H1 (cell line): ENCODE results near the gene ZNF836. TPM values are rescaled to one million over a fixed set of nuclear protein-coding genes. Genes with fewer than 3 reads are reported as not detected.

ENCODE experiments used
- CTCF ChIA-PET: fragments of 300-600 bp; sonication (Branson Sonifier 250); formaldehyde crosslinking; loops from one replicate; lab custom pipeline; 2021; ENCODE audit not compliant: partially characterized antibody; lab: Charles Lee
- POLR2A ChIA-PET: fragments of 300-600 bp; sonication (Branson Sonifier 250); formaldehyde crosslinking; loops from one replicate; lab custom pipeline; 2021; ENCODE audit warnings: inconsistent platforms; ENCODE audit not compliant: partially characterized antibody; lab: Charles Lee
- DNase-seq, 2 experiments: peaks; one replicate each; pipeline versions ENCODE4 v3.0.0 to v3.0.0-alpha.2; 2010 to 2022; ENCODE audit warnings: low spot score in 2 of 2, low read depth in 1 of 2, mixed read lengths in 1 of 2
- FAIRE-seq: peaks from 2 replicates; lab custom pipeline; 2011; peaks lifted over from hg19 to GRCh38; lab: Jason Lieb, UNC
- H2AFZ ChIP-seq: 2 replicates; pipeline ENCODE4 v1.8.1; 2012; ENCODE audit warnings: low read length, inconsistent platforms
- H2AK5ac ChIP-seq: 2 replicates; pipeline ENCODE4 v1.6.1; 2013; ENCODE audit warnings: low read depth, low read length
- H2BK120ac ChIP-seq: replicated peaks from 2 replicates; pipeline ENCODE3; 2013; ENCODE audit warnings: low read depth, low read length, inconsistent platforms
- H2BK12ac ChIP-seq: 2 replicates; pipeline ENCODE4 v1.6.1; 2013; ENCODE audit warnings: low read depth, low read length
- H2BK15ac ChIP-seq: 2 replicates; pipeline ENCODE4 v1.6.1; 2013; ENCODE audit warnings: low read length
- H2BK20ac ChIP-seq: 2 replicates; pipeline ENCODE4 v1.6.1; 2013; ENCODE audit warnings: low read length
- H2BK5ac ChIP-seq: 2 replicates; pipeline ENCODE4 v1.6.1; 2013; ENCODE audit warnings: low read depth, low read length
- H3K14ac ChIP-seq: 2 replicates; pipeline ENCODE4 v1.6.1; 2013; ENCODE audit warnings: inconsistent platforms; ENCODE audit not compliant: insufficient read length
- H3K18ac ChIP-seq: 2 replicates; pipeline ENCODE4 v1.6.1; 2013; ENCODE audit warnings: low read length; ENCODE audit errors: extremely low read depth
- H3K23ac ChIP-seq: 2 replicates; pipeline ENCODE4 v1.6.1; 2013; ENCODE audit warnings: inconsistent platforms; ENCODE audit not compliant: insufficient read length
- H3K23me2 ChIP-seq: 2 replicates; pipeline ENCODE4 v1.6.1; 2013; ENCODE audit warnings: low read depth, low read length
- H3K27ac ChIP-seq: 2 replicates; pipeline ENCODE4 v1.6.1; 2011; ENCODE audit warnings: low read depth, low read length, inconsistent platforms
- H3K27me3 ChIP-seq, 4 experiments: replicated peaks in 1 of 4; 1 replicate in 1 of 4; 2 replicates in 3 of 4; pipeline versions ENCODE4 v1.6.1 to v1.8.1; 2011 to 2013; ENCODE audit warnings: low read length in 3 of 4, mild to moderate bottlenecking in 3 of 4, inconsistent platforms in 2 of 4, mixed read lengths in 2 of 4, moderate library complexity in 1 of 4; ENCODE audit not compliant: control insufficient read depth in 3 of 4, insufficient read depth in 3 of 4; ENCODE audit errors: extremely low read depth in 1 of 4
- H3K36me3 ChIP-seq, 4 experiments: 2 replicates each; pipeline versions ENCODE4 v1.6.1 to v1.8.1; 2011 to 2013; ENCODE audit warnings: mild to moderate bottlenecking in 4 of 4, low read length in 3 of 4, moderate library complexity in 2 of 4, control low read depth in 1 of 4, inconsistent platforms in 1 of 4; ENCODE audit not compliant: insufficient read depth in 4 of 4, control insufficient read depth in 2 of 4
- H3K4ac ChIP-seq: replicated peaks from 2 replicates; pipeline ENCODE3; 2013; ENCODE audit warnings: low read length, low read depth, mixed read lengths, inconsistent platforms; ENCODE audit not compliant: insufficient read length
- H3K4me1 ChIP-seq, 4 experiments: replicated peaks in 1 of 4; 1 replicate in 1 of 4; 2 replicates in 3 of 4; pipeline versions ENCODE4 v1.6.1 to v1.8.1; 2011 to 2013; ENCODE audit warnings: low read length in 3 of 4, inconsistent platforms in 2 of 4, mixed read lengths in 1 of 4; ENCODE audit not compliant: insufficient read depth in 4 of 4, control insufficient read depth in 3 of 4
- H3K4me2 ChIP-seq, 2 experiments: 2 replicates each; pipeline versions ENCODE4 v1.6.1 to v1.8.1; 2011 to 2013; ENCODE audit warnings: low read depth in 2 of 2, low read length in 2 of 2, control low read depth in 1 of 2, inconsistent platforms in 1 of 2, mild to moderate bottlenecking in 1 of 2; ENCODE audit not compliant: insufficient read depth in 1 of 2
- H3K4me3 ChIP-seq, 4 experiments: fragments of 200-600, 300-600 bp in 1 of 4; sonication (generic), shearing (Covaris generic), sonication (Bioruptor Twin) in 1 of 4; 2 replicates each; pipeline versions ENCODE4 v1.5.1 to v1.8.1; 2011 to 2016; ENCODE audit warnings: low read length in 4 of 4, low read depth in 3 of 4, control low read depth in 2 of 4, inconsistent platforms in 2 of 4, mild to moderate bottlenecking in 2 of 4, mixed read lengths in 1 of 4, moderate library complexity in 1 of 4; ENCODE audit not compliant: insufficient read depth in 2 of 4; ENCODE audit errors: extremely low read depth in 1 of 4
- H3K56ac ChIP-seq: replicated peaks from 2 replicates; pipeline ENCODE3; 2013; ENCODE audit warnings: low read depth, mild to moderate bottlenecking, mixed read lengths, low read length, inconsistent platforms; ENCODE audit not compliant: insufficient read length
- H3K79me1 ChIP-seq: 2 replicates; pipeline ENCODE4 v1.6.1; 2013; ENCODE audit warnings: low read depth, low read length, control low read depth
- H3K79me2 ChIP-seq, 2 experiments: 2 replicates each; pipeline versions ENCODE4 v1.6.1 to v1.8.1; 2012 to 2013; ENCODE audit warnings: low read length in 2 of 2, mild to moderate bottlenecking in 2 of 2, inconsistent platforms in 1 of 2; ENCODE audit not compliant: insufficient read depth in 2 of 2, control insufficient read depth in 1 of 2
- H3K9ac ChIP-seq, 4 experiments: replicated peaks in 1 of 4; 1 replicate in 1 of 4; 2 replicates in 3 of 4; pipeline versions ENCODE4 v1.6.1 to v1.8.1; 2011 to 2013; ENCODE audit warnings: low read depth in 3 of 4, low read length in 3 of 4, control low read depth in 2 of 4, mild to moderate bottlenecking in 2 of 4, moderate library complexity in 2 of 4, inconsistent platforms in 1 of 4; ENCODE audit errors: extremely low read depth in 1 of 4
- H3K9me3 ChIP-seq, 2 experiments: 2 replicates each; pipeline versions ENCODE4 v1.6.1 to v1.8.1; 2012 to 2013; ENCODE audit warnings: mild to moderate bottlenecking in 2 of 2, moderate library complexity in 2 of 2, control low read depth in 1 of 2, inconsistent platforms in 1 of 2, low read depth in 1 of 2, low read length in 1 of 2, mixed read lengths in 1 of 2; ENCODE audit not compliant: insufficient read depth in 2 of 2
- H4K20me1 ChIP-seq, 2 experiments: replicated peaks in 1 of 2; 2 replicates each; pipeline versions ENCODE3 to v1.8.1; 2011 to 2013; ENCODE audit warnings: inconsistent platforms in 2 of 2, low read length in 2 of 2, mild to moderate bottlenecking in 1 of 2; ENCODE audit not compliant: insufficient read depth in 2 of 2, control insufficient read depth in 1 of 2
- H4K5ac ChIP-seq: 2 replicates; pipeline ENCODE4 v1.6.1; 2013; ENCODE audit warnings: low read length, low read depth, mixed read lengths, inconsistent platforms; ENCODE audit not compliant: insufficient read length
- H4K8ac ChIP-seq: 2 replicates; pipeline ENCODE4 v1.8.0; 2013; ENCODE audit warnings: mild to moderate bottlenecking, moderate library complexity, low read length, inconsistent platforms; ENCODE audit not compliant: insufficient read depth; ENCODE audit errors: extremely low read depth
- H4K91ac ChIP-seq: replicated peaks from 2 replicates; pipeline ENCODE3; 2013; ENCODE audit warnings: low read length, mixed read lengths, inconsistent platforms; ENCODE audit not compliant: insufficient read length
- ASH2L ChIP-seq: fragments of 200-600, 300-600 bp; sonication (generic); IDR thresholded peaks from one replicate; pipeline ENCODE4 v1.7.1; 2017; ENCODE audit warnings: low read length
- BACH1 ChIP-seq: IDR thresholded peaks from 2 replicates; pipeline ENCODE4 v1.6.1; 2012; ENCODE audit warnings: low read length, improper control_type of control experiment
- BRCA1 ChIP-seq: IDR thresholded peaks from 2 replicates; pipeline ENCODE4 v1.6.1; 2012; ENCODE audit warnings: low read depth, low read length, improper control_type of control experiment
- CREB1 ChIP-seq: IDR thresholded peaks from 2 replicates; pipeline ENCODE4 v1.6.1; 2012; ENCODE audit warnings: inconsistent platforms
- EGR1 ChIP-seq: IDR thresholded peaks from 2 replicates; pipeline ENCODE4 v1.6.1; 2011; ENCODE audit warnings: low read depth, low read length, borderline replicate concordance
- GABPA ChIP-seq: IDR thresholded peaks from 2 replicates; pipeline ENCODE4 v1.6.1; 2011; ENCODE audit warnings: mild to moderate bottlenecking, low read length, moderate library complexity, borderline replicate concordance; ENCODE audit not compliant: insufficient read depth
- GTF2F1 ChIP-seq: IDR thresholded peaks from 2 replicates; pipeline ENCODE4 v1.6.1; 2012; ENCODE audit warnings: low read depth, low read length, improper control_type of control experiment, borderline replicate concordance
- KDM4A ChIP-seq: IDR thresholded peaks from one replicate; pipeline ENCODE4 v1.7.1; 2012; ENCODE audit warnings: low read depth, mild to moderate bottlenecking, moderate library complexity, low read length, inconsistent platforms; ENCODE audit not compliant: severe bottlenecking
- PHF8 ChIP-seq: fragments of 200-600 bp; sonication (generic); conservative IDR thresholded peaks from 2 replicates; pipeline ENCODE4 v1.7.1; 2012; ENCODE audit warnings: low read depth, mild to moderate bottlenecking, inconsistent platforms, low read length, moderate library complexity
- POLR2AphosphoS5 ChIP-seq: IDR thresholded peaks from 2 replicates; pipeline ENCODE4 v1.6.1; 2011; ENCODE audit warnings: low read depth, low read length
- SIRT6 ChIP-seq: IDR thresholded peaks from one replicate; pipeline ENCODE4 v1.7.1; 2012; ENCODE audit warnings: low read length, inconsistent platforms
- SP2 ChIP-seq: IDR thresholded peaks from 2 replicates; pipeline ENCODE4 v1.6.1; 2012; ENCODE audit warnings: mild to moderate bottlenecking, low read length, inconsistent platforms
- WGBS, 2 experiments: shearing (Covaris generic) in 1 of 2; methylation state at CpG; one replicate each; pipeline versions ENCODE4 v1.1.6 to v1.1.7; 2013 to 2015; ENCODE audit warnings: low lambda C conversion rate in 2 of 2, mixed read lengths in 2 of 2, inconsistent platforms in 1 of 2, low coverage in 1 of 2, missing lambda C conversion rate in 1 of 2; ENCODE audit not compliant: insufficient replicate concordance in 2 of 2, insufficient coverage in 1 of 2, insufficient read length in 1 of 2; ENCODE audit errors: extremely low coverage in 1 of 2, missing lambda C conversion rate in 1 of 2; 5-methylcytosine and 5-hydroxymethylcytosine counted together
- polyA plus RNA-seq, 7 experiments: library from polyadenylated mRNA; depleted of rRNA in 3 of 7; stranded (reverse) in 5 of 7; unstranded in 2 of 7; fragments of >200 nt in 5 of 7; fragments of 200-250 nt in 2 of 7; gene quantifications; 1 replicate in 5 of 7; 2 replicates in 1 of 7; 4 replicates in 1 of 7; pipeline versions ENCODE4 v1.2.1 to v1.2.3, GENCODE V29; 2011 to 2013; ENCODE audit warnings: missing spikeins in 2 of 7, mixed read lengths in 2 of 7
- total RNA-seq: library from RNA; stranded (reverse); fragmentation: NEBNext Ultra II Directional; extraction: Animal tissue kit (Norgen Biotek cat#: 25700); gene quantifications from 2 replicates; pipeline ENCODE4 v1.2.1, GENCODE V29; 2021

Gene ZNF836
- total and polyA plus RNA-seq, 2 of the 8 experiments (the other 6 are each of a cell fraction or from before 2014, with no cell fraction given), result 5.6 to 27.2 TPM

- Histone ChIP-seq H3K36me3 (peaks cover 3 to 10% (median 6%) of the 10 kb centered on the region in 4 experiments; a peak in 5 of 8 replicates), H4K20me1 (peaks cover 7 to 8% of the 10 kb centered on the region in 2 experiments), H2BK5ac (peak within 1 kb of the TSS; percentile 98), H2AFZ (no peak within 1 kb of the TSS), H3K4me3 (peak within 1 kb of the TSS; percentile 71 to 95 (median 88)), H2AK5ac (no peak within 1 kb of the TSS), H3K4me2 (peak within 1 kb of the TSS; percentile 85 to 95), H3K56ac (peak within 1 kb of the TSS; percentile 98), H2BK12ac (peak within 1 kb of the TSS; percentile 78; the same call in 1 of the 2 replicates), H4K91ac (peak within 1 kb of the TSS; percentile 100), H3K4ac (peak within 1 kb of the TSS; percentile 97), H3K14ac (peak within 1 kb of the TSS; percentile 67), H3K18ac (peak within 1 kb of the TSS; percentile 98), H4K5ac (peak within 1 kb of the TSS; percentile 99), H2BK20ac (no peak within 1 kb of the TSS; the same call in 1 of the 2 replicates), H2BK120ac (no peak within 1 kb of the TSS), H3K9ac (peak within 1 kb of the TSS; percentile 90 to 98 (median 97)), H3K27me3 (no peaks in the 10 kb centered on the region), H3K23me2 (peaks cover 15% of the 10 kb centered on the region), H3K4me1 (peaks cover 3 to 8% (median 5%) of the 10 kb centered on the region in 4 experiments), H3K79me2 (peaks cover 27 to 46% of the 10 kb centered on the region in 2 experiments), H3K27ac (peak within 1 kb of the TSS; percentile 98), H2BK15ac (0 out of 2 replicates have a peak within 1 kb of the TSS, but pooled peaks have one; percentile 61), H3K79me1 (peaks cover 9% of the 10 kb centered on the region), H3K9me3 (no peaks in the 10 kb centered on the region), H4K8ac (peak within 1 kb of the TSS; percentile 99), H3K23ac (no peak within 1 kb of the TSS)
- FAIRE-seq (peak; percentile 98), DNase-seq (peak; percentile 98 to 100)
- POLR2A ChIA-PET, result interaction anchor here (0.7 to 2.4 kb wide), 20 partner anchors 8 to 287 kb away, joined by 3 to 25 read pairs (median 4); partner anchors contain the start of genes ZNF432, ZNF614, ZNF616 and ZNF836
- CTCF ChIA-PET, result interaction anchor here (1.5 to 2.1 kb wide), 3 partner anchors 10 to 47 kb away, joined by 3 to 8 read pairs (median 7); no protein-coding TSS in a partner anchor
- WGBS, 2 experiments, result 1% methylated on average over 47 of the region's 70 CpGs; no CpG with 5 or more reads in 1 of the 2 experiments
- peak; percentile 67 for TF ChIP-seq SP2
- TF ChIP-seq POLR2AphosphoS5, result peak; percentile 84
- no peak for TF ChIP-seq BACH1
- no peak for TF ChIP-seq BRCA1
- TF ChIP-seq EGR1, result no peak
- peak; percentile 86; the same call in 1 of the 2 replicates for TF ChIP-seq GABPA
- peak; percentile 82 for TF ChIP-seq ASH2L
- peak; percentile 89 for TF ChIP-seq PHF8
- TF ChIP-seq GTF2F1, result no peak
- peak; percentile 5 for TF ChIP-seq KDM4A
- peak; percentile 49 for TF ChIP-seq CREB1
- no peak for TF ChIP-seq SIRT6
Measured at GRCh38 chr19:52189735-52190486, 18.5 kb upstream of the ZNF836 start, which contains the start of gene PPP2R1A. Gene PPP2R1A, plus strand, starts transcription at chr19:52190052. Its CDS starts 45 bp downstream, at chr19:52190097.
